ENCODE results near the gene LILRA5.
"Not testable (repeated sequence)": the region's sequence is repeated elsewhere in the genome, so short reads cannot be mapped to it uniquely, and the experiment has no call there.

The LILRA5 gene

GRCh38 chr19:54322295-54322694, 9.3 kb upstream of the LILRA5 start:
- H3K9me3 Mint-ChIP-seq; H3K36me3 Mint-ChIP-seq (ENCODE audit: low read depth); H3K4me3 Mint-ChIP-seq; H3K4me1 Mint-ChIP-seq (ENCODE audit: low read depth); H3K27ac Mint-ChIP-seq: not testable (repeated sequence)
- peaks cover 28% of the 10 kb centered on the region for H3K27me3 Mint-ChIP-seq (ENCODE audit: low read depth)

GRCh38 chr19:54319892-54320670, 7.1 kb upstream of the LILRA5 start:
- H3K4me1 Mint-ChIP-seq (ENCODE audit: low read depth) = peaks cover 1% of the 10 kb centered on the region
- H3K27ac Mint-ChIP-seq = no peak overlapping the region
- H3K36me3 Mint-ChIP-seq (ENCODE audit: low read depth) = no peaks in the 10 kb centered on the region
- H3K27me3 Mint-ChIP-seq (ENCODE audit: low read depth) = peaks cover 25% of the 10 kb centered on the region
- H3K4me3 Mint-ChIP-seq = no peak overlapping the region
- no peaks in the 10 kb centered on the region for H3K9me3 Mint-ChIP-seq

GRCh38 chr19:54319049-54319448, 6.1 kb upstream of the LILRA5 start:
- H3K9me3 Mint-ChIP-seq = no peaks in the 10 kb centered on the region
- no peak overlapping the region for H3K27ac Mint-ChIP-seq
- no peaks in the 10 kb centered on the region for H3K36me3 Mint-ChIP-seq (ENCODE audit: low read depth)
- H3K4me3 Mint-ChIP-seq = no peak overlapping the region
- no peaks in the 10 kb centered on the region for H3K4me1 Mint-ChIP-seq (ENCODE audit: low read depth)
- H3K27me3 Mint-ChIP-seq (ENCODE audit: low read depth) = peaks cover 28% of the 10 kb centered on the region

- H3K27me3 Mint-ChIP-seq (ENCODE audit: low read depth) = peaks cover 33% of the 10 kb centered on the region
- no peak overlapping the region for H3K27ac Mint-ChIP-seq
- H3K9me3 Mint-ChIP-seq = no peaks in the 10 kb centered on the region
- no peaks in the 10 kb centered on the region for H3K4me1 Mint-ChIP-seq (ENCODE audit: low read depth)
- no peak overlapping the region for H3K4me3 Mint-ChIP-seq
- no peaks in the 10 kb centered on the region for H3K36me3 Mint-ChIP-seq (ENCODE audit: low read depth)
These were observed 4.9 kb upstream of the LILRA5 start for GRCh38 chr19:54317965-54318240.

GRCh38 chr19:54317108-54317964, 4.4 kb upstream of the LILRA5 start:
- Mint-ChIP-seq H3K4me3 (no peak overlapping the region), H3K9me3 (no peaks in the 10 kb centered on the region), H3K36me3 (ENCODE audit: low read depth) (no peaks in the 10 kb centered on the region), H3K27ac (no peak overlapping the region), H3K27me3 (ENCODE audit: low read depth) (peaks cover 37% of the 10 kb centered on the region), H3K4me1 (ENCODE audit: low read depth) (no peaks in the 10 kb centered on the region)

- H3K4me3 Mint-ChIP-seq = no peak overlapping the region
- H3K4me1 Mint-ChIP-seq (ENCODE audit: low read depth) = no peaks in the 10 kb centered on the region
- H3K27me3 Mint-ChIP-seq (ENCODE audit: low read depth) = peaks cover 31% of the 10 kb centered on the region
- H3K9me3 Mint-ChIP-seq = no peaks in the 10 kb centered on the region
- no peaks in the 10 kb centered on the region for H3K36me3 Mint-ChIP-seq (ENCODE audit: low read depth)
- no peak overlapping the region for H3K27ac Mint-ChIP-seq
These were observed 3.8 kb upstream of the LILRA5 start for GRCh38 chr19:54316746-54317107.

GRCh38 chr19:54315956-54316355, 3.0 kb upstream of the LILRA5 start:
- Mint-ChIP-seq H3K27me3 (ENCODE audit: low read depth) (peaks cover 23% of the 10 kb centered on the region), H3K4me1 (ENCODE audit: low read depth) (no peaks in the 10 kb centered on the region), H3K9me3 (no peaks in the 10 kb centered on the region), H3K36me3 (ENCODE audit: low read depth) (no peaks in the 10 kb centered on the region), H3K27ac (no peak overlapping the region), H3K4me3 (no peak overlapping the region)

- Mint-ChIP-seq H3K27ac (no peak overlapping the region), H3K9me3 (no peaks in the 10 kb centered on the region), H3K4me3 (no peak overlapping the region), H3K27me3 (ENCODE audit: low read depth) (peaks cover 16% of the 10 kb centered on the region), H3K4me1 (ENCODE audit: low read depth) (no peaks in the 10 kb centered on the region), H3K36me3 (ENCODE audit: low read depth) (no peaks in the 10 kb centered on the region)
These were observed 955 bp downstream of the LILRA5 start for GRCh38 chr19:54312011-54312410.

GRCh38 chr19:54311486-54311885, 1.5 kb downstream of the LILRA5 start:
- no peak overlapping the region for H3K4me3 Mint-ChIP-seq
- H3K27ac Mint-ChIP-seq = no peak overlapping the region
- no peaks in the 10 kb centered on the region for H3K9me3 Mint-ChIP-seq
- no peaks in the 10 kb centered on the region for H3K4me1 Mint-ChIP-seq (ENCODE audit: low read depth)
- no peaks in the 10 kb centered on the region for H3K36me3 Mint-ChIP-seq (ENCODE audit: low read depth)
- H3K27me3 Mint-ChIP-seq (ENCODE audit: low read depth) = peaks cover 16% of the 10 kb centered on the region

GRCh38 chr19:54310543-54310942, 2.4 kb downstream of the LILRA5 start:
- Mint-ChIP-seq H3K27me3 (ENCODE audit: low read depth) (peaks cover 16% of the 10 kb centered on the region), H3K36me3 (ENCODE audit: low read depth) (no peaks in the 10 kb centered on the region), H3K9me3 (no peaks in the 10 kb centered on the region), H3K27ac (no peak overlapping the region), H3K4me1 (ENCODE audit: low read depth) (no peaks in the 10 kb centered on the region), H3K4me3 (no peak overlapping the region)

GRCh38 chr19:54309811-54310210, 3.2 kb downstream of the LILRA5 start:
- H3K27ac Mint-ChIP-seq = no peak overlapping the region
- no peaks in the 10 kb centered on the region for H3K9me3 Mint-ChIP-seq
- H3K27me3 Mint-ChIP-seq (ENCODE audit: low read depth) = peaks cover 16% of the 10 kb centered on the region
- peaks cover 2% of the 10 kb centered on the region for H3K4me1 Mint-ChIP-seq (ENCODE audit: low read depth)
- H3K36me3 Mint-ChIP-seq (ENCODE audit: low read depth) = no peaks in the 10 kb centered on the region
- H3K4me3 Mint-ChIP-seq = no peak overlapping the region

- Mint-ChIP-seq H3K36me3 (ENCODE audit: low read depth) (no peaks in the 10 kb centered on the region), H3K9me3 (no peaks in the 10 kb centered on the region), H3K27ac (no peak overlapping the region), H3K4me3 (no peak overlapping the region), H3K27me3 (ENCODE audit: low read depth) (no peaks in the 10 kb centered on the region), H3K4me1 (ENCODE audit: low read depth) (peaks cover 12% of the 10 kb centered on the region)
These were observed 5.5 kb downstream of the LILRA5 start for GRCh38 chr19:54307389-54308020.

GRCh38 chr19:54305141-54305540, 7.8 kb downstream of the LILRA5 start:
- Mint-ChIP-seq H3K36me3 (ENCODE audit: low read depth) (no peaks in the 10 kb centered on the region), H3K27ac (no peak overlapping the region), H3K9me3 (no peaks in the 10 kb centered on the region), H3K4me3 (no peak overlapping the region), H3K4me1 (ENCODE audit: low read depth) (peaks cover 12% of the 10 kb centered on the region), H3K27me3 (ENCODE audit: low read depth) (peaks cover 3% of the 10 kb centered on the region)

- Mint-ChIP-seq H3K4me1 (ENCODE audit: low read depth) (peaks cover 12% of the 10 kb centered on the region), H3K27me3 (ENCODE audit: low read depth) (peaks cover 3% of the 10 kb centered on the region), H3K27ac (no peak overlapping the region), H3K36me3 (ENCODE audit: low read depth) (no peaks in the 10 kb centered on the region), H3K4me3 (no peak overlapping the region), H3K9me3 (no peaks in the 10 kb centered on the region)
These were observed 10.7 kb downstream of the LILRA5 start for GRCh38 chr19:54302257-54302656.

GRCh38 chr19:54299515-54299914, 13.5 kb downstream of the LILRA5 start:
- peaks cover 7% of the 10 kb centered on the region for H3K4me1 Mint-ChIP-seq (ENCODE audit: low read depth)
- peaks cover 3% of the 10 kb centered on the region for H3K27me3 Mint-ChIP-seq (ENCODE audit: low read depth)
- no peaks in the 10 kb centered on the region for H3K36me3 Mint-ChIP-seq (ENCODE audit: low read depth)
- H3K4me3 Mint-ChIP-seq = no peak overlapping the region
- H3K27ac Mint-ChIP-seq = no peak overlapping the region
- no peaks in the 10 kb centered on the region for H3K9me3 Mint-ChIP-seq

Data from T-helper 1 cell treated with Interleukin-12 subunit alpha and Interleukin-12 subunit beta and Interleukin-4 antibody, amounts not matched to agents 30 μg/mL and 1 μg/mL, for 36 hours (primary cell).